ENCODE data around the gene OTOF.

The OTOF gene

DNA sequence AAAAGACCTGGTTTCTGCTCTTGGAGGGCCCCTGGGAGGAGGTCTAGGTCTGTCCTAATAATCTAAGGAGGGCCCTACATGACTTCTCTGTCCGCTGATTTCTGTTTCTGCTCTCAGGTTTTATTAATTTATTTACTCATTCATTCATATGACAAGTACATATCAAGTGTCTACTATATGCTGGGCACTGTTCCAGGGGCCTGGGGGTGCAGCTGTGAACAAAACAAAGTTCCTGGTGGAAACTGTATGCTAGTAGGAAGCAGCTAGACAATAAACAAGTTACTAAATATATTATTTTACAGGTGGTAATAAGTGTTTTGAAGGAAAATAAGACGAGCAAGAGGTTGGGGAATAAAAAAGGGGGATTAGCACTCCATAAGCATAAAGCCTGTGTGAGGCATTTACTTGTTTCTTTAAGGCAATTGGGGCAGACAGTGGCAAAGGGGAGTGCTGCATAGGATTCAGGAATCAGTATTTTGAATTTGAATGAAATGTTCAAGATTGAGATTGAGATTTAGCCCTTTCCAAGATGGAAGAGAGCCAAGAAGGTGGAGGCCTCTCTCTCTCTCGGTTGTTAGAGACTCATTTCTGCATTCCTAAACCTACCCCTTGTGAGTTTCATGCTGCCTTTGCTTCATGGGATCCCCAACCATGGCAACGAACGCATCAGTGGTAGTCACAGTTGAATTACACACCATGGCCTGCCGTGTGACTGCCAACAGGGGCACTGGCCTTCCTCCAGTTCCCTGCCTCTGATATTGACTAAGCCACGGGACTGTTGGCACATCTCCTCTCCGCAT lies 47.9 kb downstream of the OTOF start:
- TF ChIP-seq TAF1 (IDR thresholded peaks at IDR 0.05; ENCODE audit: borderline replicate concordance, insufficient read depth, low read length) (no peak), SIN3A (IDR thresholded peaks at IDR 0.05; ENCODE audit: borderline replicate concordance, insufficient read depth, low read length) (no peak), FOXP2 (optimal IDR thresholded peaks at IDR 0.05; ENCODE audit: borderline replicate concordance, extremely low read depth, extremely low read length, insufficient read depth) (no peak), POLR2AphosphoS5 (IDR thresholded peaks at IDR 0.05; ENCODE audit: low read depth, low read length) (no peak)
- TF ChIP-seq, protein P1, sequence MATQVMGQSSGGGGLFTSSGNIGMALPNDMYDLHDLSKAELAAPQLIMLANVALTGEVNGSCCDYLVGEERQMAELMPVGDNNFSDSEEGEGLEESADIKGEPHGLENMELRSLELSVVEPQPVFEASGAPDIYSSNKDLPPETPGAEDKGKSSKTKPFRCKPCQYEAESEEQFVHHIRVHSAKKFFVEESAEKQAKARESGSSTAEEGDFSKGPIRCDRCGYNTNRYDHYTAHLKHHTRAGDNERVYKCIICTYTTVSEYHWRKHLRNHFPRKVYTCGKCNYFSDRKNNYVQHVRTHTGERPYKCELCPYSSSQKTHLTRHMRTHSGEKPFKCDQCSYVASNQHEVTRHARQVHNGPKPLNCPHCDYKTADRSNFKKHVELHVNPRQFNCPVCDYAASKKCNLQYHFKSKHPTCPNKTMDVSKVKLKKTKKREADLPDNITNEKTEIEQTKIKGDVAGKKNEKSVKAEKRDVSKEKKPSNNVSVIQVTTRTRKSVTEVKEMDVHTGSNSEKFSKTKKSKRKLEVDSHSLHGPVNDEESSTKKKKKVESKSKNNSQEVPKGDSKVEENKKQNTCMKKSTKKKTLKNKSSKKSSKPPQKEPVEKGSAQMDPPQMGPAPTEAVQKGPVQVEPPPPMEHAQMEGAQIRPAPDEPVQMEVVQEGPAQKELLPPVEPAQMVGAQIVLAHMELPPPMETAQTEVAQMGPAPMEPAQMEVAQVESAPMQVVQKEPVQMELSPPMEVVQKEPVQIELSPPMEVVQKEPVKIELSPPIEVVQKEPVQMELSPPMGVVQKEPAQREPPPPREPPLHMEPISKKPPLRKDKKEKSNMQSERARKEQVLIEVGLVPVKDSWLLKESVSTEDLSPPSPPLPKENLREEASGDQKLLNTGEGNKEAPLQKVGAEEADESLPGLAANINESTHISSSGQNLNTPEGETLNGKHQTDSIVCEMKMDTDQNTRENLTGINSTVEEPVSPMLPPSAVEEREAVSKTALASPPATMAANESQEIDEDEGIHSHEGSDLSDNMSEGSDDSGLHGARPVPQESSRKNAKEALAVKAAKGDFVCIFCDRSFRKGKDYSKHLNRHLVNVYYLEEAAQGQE (IDR thresholded peaks at IDR 0.05; ENCODE audit: insufficient read depth in 1 of 2, low read depth in 2 of 2, low read length in 2 of 2): no peak

DNA sequence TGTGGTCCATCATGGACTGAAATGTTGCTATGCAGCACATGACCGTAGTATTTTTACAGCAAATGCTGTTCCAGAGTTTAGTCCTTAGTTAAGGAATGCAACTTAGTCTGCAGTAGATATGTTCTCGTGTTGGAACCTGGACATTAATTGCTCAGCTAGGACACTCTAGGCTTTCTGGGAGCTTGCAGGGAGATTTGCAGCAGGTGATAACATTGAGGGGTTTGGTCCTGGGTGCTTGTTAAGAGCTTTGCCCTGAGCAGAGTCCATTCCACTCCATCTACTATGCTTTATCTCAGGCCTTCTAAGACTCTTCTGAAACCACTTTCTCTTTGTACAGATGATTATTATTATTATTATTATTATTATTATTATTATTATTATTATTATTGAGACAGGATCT lies 49.1 kb downstream of the OTOF start:
- TF ChIP-seq FOXP2 (optimal IDR thresholded peaks at IDR 0.05; ENCODE audit: borderline replicate concordance, extremely low read depth, extremely low read length, insufficient read depth): no peak
- TF ChIP-seq POLR2AphosphoS5 (IDR thresholded peaks at IDR 0.05; ENCODE audit: low read depth, low read length): no peak
- TF ChIP-seq, protein P1 (IDR thresholded peaks at IDR 0.05; ENCODE audit: insufficient read depth in 1 of 2, low read depth in 2 of 2, low read length in 2 of 2): no peak
- TF ChIP-seq TAF1 (IDR thresholded peaks at IDR 0.05; ENCODE audit: borderline replicate concordance, insufficient read depth, low read length): no peak
- TF ChIP-seq SIN3A (IDR thresholded peaks at IDR 0.05; ENCODE audit: borderline replicate concordance, insufficient read depth, low read length): no peak

DNA sequence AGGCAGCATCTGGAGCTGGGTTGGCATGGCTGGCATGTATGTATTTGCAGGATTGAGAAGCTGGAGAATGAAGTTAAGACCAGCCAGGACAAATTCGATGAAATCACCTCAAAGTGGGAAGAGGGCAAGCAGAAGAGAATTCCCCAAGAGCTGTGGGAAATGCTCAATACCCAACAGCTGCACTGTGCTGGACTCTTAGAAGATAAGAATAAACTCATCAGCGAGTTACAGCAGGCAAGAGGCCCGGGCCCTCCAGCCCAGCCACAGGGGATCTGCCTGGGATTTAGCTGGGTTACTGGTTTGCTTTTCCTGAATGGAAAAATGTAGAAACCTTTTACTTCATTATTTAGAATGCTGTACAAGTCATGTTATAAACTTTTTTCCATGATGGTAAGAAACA lies 53.7 kb downstream of the OTOF start:
- no peak for TF ChIP-seq TAF1 (IDR thresholded peaks at IDR 0.05; ENCODE audit: borderline replicate concordance, insufficient read depth, low read length)
- TF ChIP-seq FOXP2 (optimal IDR thresholded peaks at IDR 0.05; ENCODE audit: borderline replicate concordance, extremely low read depth, extremely low read length, insufficient read depth): no peak
- TF ChIP-seq, protein P1 (IDR thresholded peaks at IDR 0.05; ENCODE audit: insufficient read depth in 1 of 2, low read depth in 2 of 2, low read length in 2 of 2): no peak
- TF ChIP-seq SIN3A (IDR thresholded peaks at IDR 0.05; ENCODE audit: borderline replicate concordance, insufficient read depth, low read length): no peak
- no peak for TF ChIP-seq POLR2AphosphoS5 (IDR thresholded peaks at IDR 0.05; ENCODE audit: low read depth, low read length)

DNA sequence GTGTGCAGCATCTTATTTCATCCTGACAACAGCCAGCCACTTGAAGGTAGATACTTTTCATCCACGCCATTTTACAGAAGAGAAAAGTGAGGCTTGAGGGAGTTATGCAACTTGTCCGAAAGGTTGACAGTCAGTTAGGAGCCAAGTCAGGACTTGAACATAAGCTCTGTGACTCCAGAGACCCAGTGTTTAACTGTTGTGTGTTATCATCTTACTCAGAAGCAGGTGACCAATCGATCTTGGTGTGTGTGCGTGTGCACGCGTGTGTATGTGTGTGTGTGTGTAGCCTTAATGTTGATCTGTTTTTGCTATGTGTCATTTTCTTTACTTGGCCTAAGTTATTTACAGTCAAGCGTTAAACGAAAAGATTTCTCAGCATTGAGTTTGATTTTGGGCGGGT lies 54.2 kb downstream of the OTOF start:
- no peak for TF ChIP-seq SIN3A (IDR thresholded peaks at IDR 0.05; ENCODE audit: borderline replicate concordance, insufficient read depth, low read length)
- TF ChIP-seq TAF1 (IDR thresholded peaks at IDR 0.05; ENCODE audit: borderline replicate concordance, insufficient read depth, low read length): no peak
- no peak for TF ChIP-seq POLR2AphosphoS5 (IDR thresholded peaks at IDR 0.05; ENCODE audit: low read depth, low read length)
- TF ChIP-seq, protein P1 (IDR thresholded peaks at IDR 0.05; ENCODE audit: insufficient read depth in 1 of 2, low read depth in 2 of 2, low read length in 2 of 2): no peak
- TF ChIP-seq FOXP2 (optimal IDR thresholded peaks at IDR 0.05; ENCODE audit: borderline replicate concordance, extremely low read depth, extremely low read length, insufficient read depth): no peak

Data from PFSK-1 (cell line).